ENCODE measurements around the gene HERC5.
"Not testable (repeated sequence)": the region's sequence is repeated elsewhere in the genome, so short reads cannot be mapped to it uniquely, and the experiment has no call there.

The HERC5 gene

GRCh38 chr4:88439161-88439760, 17.7 kb upstream of the HERC5 start:
- Histone ChIP-seq H3K9ac (ENCODE audit: low read depth, low read length) (no peak overlapping the region), H3K9me3 (ENCODE audit: control insufficient read depth, insufficient read depth, low read length) (no peaks in the 10 kb centered on the region), H3K36me3 (ENCODE audit: insufficient read depth, low read length) (peaks cover 3% of the 10 kb centered on the region; the same call in 1 of the 2 replicates), H3K4me1 (ENCODE audit: insufficient read depth, low read length) (peaks cover 21% of the 10 kb centered on the region)

- Histone ChIP-seq H3K9ac (ENCODE audit: low read depth, low read length) (no peak overlapping the region), H3K9me3 (ENCODE audit: control insufficient read depth, insufficient read depth, low read length) (no peaks in the 10 kb centered on the region), H3K36me3 (ENCODE audit: insufficient read depth, low read length) (peaks cover 3% of the 10 kb centered on the region; the same call in 1 of the 2 replicates), H3K4me1 (ENCODE audit: insufficient read depth, low read length) (peaks cover 25% of the 10 kb centered on the region)
Measured at GRCh38 chr4:88440146-88440545, 16.8 kb upstream of the HERC5 start.

GRCh38 chr4:88441696-88442095, 15.2 kb upstream of the HERC5 start:
- H3K9ac ChIP-seq (ENCODE audit: low read depth, low read length) = no peak overlapping the region
- peaks cover 3% of the 10 kb centered on the region; the same call in 1 of the 2 replicates for H3K36me3 ChIP-seq (ENCODE audit: insufficient read depth, low read length)
- H3K9me3 ChIP-seq (ENCODE audit: control insufficient read depth, insufficient read depth, low read length) = no peaks in the 10 kb centered on the region
- peaks cover 39% of the 10 kb centered on the region for H3K4me1 ChIP-seq (ENCODE audit: insufficient read depth, low read length)

- peaks cover 3% of the 10 kb centered on the region; the same call in 1 of the 2 replicates for H3K36me3 ChIP-seq (ENCODE audit: insufficient read depth, low read length)
- H3K9me3 ChIP-seq (ENCODE audit: control insufficient read depth, insufficient read depth, low read length) = no peaks in the 10 kb centered on the region
- peaks cover 44% of the 10 kb centered on the region for H3K4me1 ChIP-seq (ENCODE audit: insufficient read depth, low read length)
- no peak overlapping the region for H3K9ac ChIP-seq (ENCODE audit: low read depth, low read length)
Measured at GRCh38 chr4:88442689-88443191, 14.2 kb upstream of the HERC5 start.

- no peak overlapping the region for H3K9ac ChIP-seq (ENCODE audit: low read depth, low read length)
- peaks cover 44% of the 10 kb centered on the region for H3K4me1 ChIP-seq (ENCODE audit: insufficient read depth, low read length)
- H3K9me3 ChIP-seq (ENCODE audit: control insufficient read depth, insufficient read depth, low read length) = no peaks in the 10 kb centered on the region
- H3K36me3 ChIP-seq (ENCODE audit: insufficient read depth, low read length) = peaks cover 3% of the 10 kb centered on the region; the same call in 1 of the 2 replicates
Measured at GRCh38 chr4:88443486-88443885, 13.4 kb upstream of the HERC5 start.

GRCh38 chr4:88445252-88445651, 11.7 kb upstream of the HERC5 start:
- H3K36me3 ChIP-seq (ENCODE audit: insufficient read depth, low read length) = peaks cover 3% of the 10 kb centered on the region; the same call in 1 of the 2 replicates
- H3K9me3 ChIP-seq (ENCODE audit: control insufficient read depth, insufficient read depth, low read length) = no peaks in the 10 kb centered on the region
- H3K9ac ChIP-seq (ENCODE audit: low read depth, low read length) = no peak overlapping the region
- H3K4me1 ChIP-seq (ENCODE audit: insufficient read depth, low read length) = peaks cover 48% of the 10 kb centered on the region

GRCh38 chr4:88446124-88446523, 10.8 kb upstream of the HERC5 start:
- no peak overlapping the region for H3K9ac ChIP-seq (ENCODE audit: low read depth, low read length)
- H3K4me1 ChIP-seq (ENCODE audit: insufficient read depth, low read length) = peaks cover 44% of the 10 kb centered on the region
- H3K9me3 ChIP-seq (ENCODE audit: control insufficient read depth, insufficient read depth, low read length) = no peaks in the 10 kb centered on the region
- peaks cover 3% of the 10 kb centered on the region; the same call in 1 of the 2 replicates for H3K36me3 ChIP-seq (ENCODE audit: insufficient read depth, low read length)

GRCh38 chr4:88447371-88448095, 9.4 kb upstream of the HERC5 start:
- Histone ChIP-seq H3K36me3 (ENCODE audit: insufficient read depth, low read length) (peaks cover 3% of the 10 kb centered on the region; the same call in 1 of the 2 replicates), H3K9me3 (ENCODE audit: control insufficient read depth, insufficient read depth, low read length) (0 out of 2 replicates have a peak, but pooled peaks cover under 1% of the 10 kb centered on the region), H3K9ac (ENCODE audit: low read depth, low read length) (no peak overlapping the region), H3K4me1 (ENCODE audit: insufficient read depth, low read length) (peaks cover 44% of the 10 kb centered on the region)

- H3K4me1 ChIP-seq (ENCODE audit: insufficient read depth, low read length) = peaks cover 37% of the 10 kb centered on the region
- not testable (repeated sequence) for H3K9ac ChIP-seq (ENCODE audit: low read depth, low read length); H3K36me3 ChIP-seq (ENCODE audit: insufficient read depth, low read length); H3K9me3 ChIP-seq (ENCODE audit: control insufficient read depth, insufficient read depth, low read length)
Measured at GRCh38 chr4:88448211-88448765, 8.6 kb upstream of the HERC5 start.

GRCh38 chr4:88448889-88449288, 8.0 kb upstream of the HERC5 start:
- H3K9ac ChIP-seq (ENCODE audit: low read depth, low read length) = no peak overlapping the region
- H3K36me3 ChIP-seq (ENCODE audit: insufficient read depth, low read length) = no peaks in the 10 kb centered on the region
- peaks cover 7% of the 10 kb centered on the region for H3K9me3 ChIP-seq (ENCODE audit: control insufficient read depth, insufficient read depth, low read length)
- peaks cover 35% of the 10 kb centered on the region for H3K4me1 ChIP-seq (ENCODE audit: insufficient read depth, low read length)

GRCh38 chr4:88449290-88449689, 7.6 kb upstream of the HERC5 start:
- no peak overlapping the region for H3K9ac ChIP-seq (ENCODE audit: low read depth, low read length)
- H3K9me3 ChIP-seq (ENCODE audit: control insufficient read depth, insufficient read depth, low read length) = peaks cover 7% of the 10 kb centered on the region
- H3K36me3 ChIP-seq (ENCODE audit: insufficient read depth, low read length) = no peaks in the 10 kb centered on the region
- H3K4me1 ChIP-seq (ENCODE audit: insufficient read depth, low read length) = peaks cover 35% of the 10 kb centered on the region

- Histone ChIP-seq H3K36me3 (ENCODE audit: insufficient read depth, low read length) (no peaks in the 10 kb centered on the region), H3K9ac (ENCODE audit: low read depth, low read length) (no peak overlapping the region), H3K4me1 (ENCODE audit: insufficient read depth, low read length) (peaks cover 21% of the 10 kb centered on the region), H3K9me3 (ENCODE audit: control insufficient read depth, insufficient read depth, low read length) (peaks cover 7% of the 10 kb centered on the region)
Measured at GRCh38 chr4:88451205-88451604, 5.7 kb upstream of the HERC5 start.

- Histone ChIP-seq H3K9me3 (ENCODE audit: control insufficient read depth, insufficient read depth, low read length) (peaks cover 7% of the 10 kb centered on the region), H3K36me3 (ENCODE audit: insufficient read depth, low read length) (no peaks in the 10 kb centered on the region), H3K9ac (ENCODE audit: low read depth, low read length) (no peak overlapping the region), H3K4me1 (ENCODE audit: insufficient read depth, low read length) (peaks cover 11% of the 10 kb centered on the region; the same call in 1 of the 2 replicates)
Measured at GRCh38 chr4:88452912-88453311, 4.0 kb upstream of the HERC5 start.

- Histone ChIP-seq H3K36me3 (ENCODE audit: insufficient read depth, low read length) (no peaks in the 10 kb centered on the region), H3K4me1 (ENCODE audit: insufficient read depth, low read length) (no peaks in the 10 kb centered on the region), H3K9ac (ENCODE audit: low read depth, low read length) (peak overlapping the region; percentile 70), H3K9me3 (ENCODE audit: control insufficient read depth, insufficient read depth, low read length) (peaks cover 7% of the 10 kb centered on the region)
Measured at GRCh38 chr4:88457307-88458103, 586 bp downstream of the HERC5 start.

Measured in ES-I3 (cell line).